Transverse colon (tissue), 4 donors: ENCODE data around the gene AKR1C3.

Source experiments
- CTCF ChIP-seq, 5 experiments: fragments of 200-600 bp in 3 of 5; fragments of 450-650 bp in 2 of 5; sonication (generic) in 3 of 5; IDR thresholded peaks; 1 replicate in 2 of 5; 2 replicates in 3 of 5; pipeline ENCODE4 v1.5.1; 2016 to 2017; ENCODE audit warnings: antibody characterized with exemption in 5 of 5, inconsistent platforms in 3 of 5, mild to moderate bottlenecking in 2 of 5, moderate library complexity in 1 of 5
- EP300 ChIP-seq: sonication (generic); formaldehyde crosslinking; IDR thresholded peaks from one replicate; pipeline ENCODE4 v1.6.1; 2017; ENCODE audit warnings: antibody characterized with exemption, low read depth
- POLR2A ChIP-seq: fragments of 450-650 bp; IDR thresholded peaks from one replicate; pipeline ENCODE4 v1.6.1; 2016; ENCODE audit warnings: antibody characterized with exemption, mild to moderate bottlenecking, moderate library complexity
- POLR2AphosphoS5 ChIP-seq, 3 donors: sonication (generic); formaldehyde crosslinking; IDR thresholded peaks; one replicate each; pipeline ENCODE4 v1.6.1; 2016; ENCODE audit warnings: antibody characterized with exemption in 3 of 3

GRCh38 chr10:5064656-5065055 is 29.6 kb upstream of the AKR1C3 start:
- TF ChIP-seq CTCF (IDR thresholded peaks at IDR 0.05) (no peak), POLR2A (no peak), EP300 (no peak), POLR2AphosphoS5 (IDR thresholded peaks at IDR 0.05) (no peak)
